GM20431 (cell line): ENCODE data around the gene ATG9A.
"Not testable (repeated sequence)": the region's sequence is repeated elsewhere in the genome, so short reads cannot be mapped to it uniquely, and the experiment has no call there.

Experiments
- in situ Hi-C: fragments of 300-500 bp; cut with MseI, MboI; formaldehyde crosslinking; loops from one replicate; pipeline ENCODE4 v1.15.0; 2020; ENCODE audit warnings: low sequenced_read_pairs; ENCODE audit not compliant: unreplicated experiment

The ATG9A gene

DNA sequence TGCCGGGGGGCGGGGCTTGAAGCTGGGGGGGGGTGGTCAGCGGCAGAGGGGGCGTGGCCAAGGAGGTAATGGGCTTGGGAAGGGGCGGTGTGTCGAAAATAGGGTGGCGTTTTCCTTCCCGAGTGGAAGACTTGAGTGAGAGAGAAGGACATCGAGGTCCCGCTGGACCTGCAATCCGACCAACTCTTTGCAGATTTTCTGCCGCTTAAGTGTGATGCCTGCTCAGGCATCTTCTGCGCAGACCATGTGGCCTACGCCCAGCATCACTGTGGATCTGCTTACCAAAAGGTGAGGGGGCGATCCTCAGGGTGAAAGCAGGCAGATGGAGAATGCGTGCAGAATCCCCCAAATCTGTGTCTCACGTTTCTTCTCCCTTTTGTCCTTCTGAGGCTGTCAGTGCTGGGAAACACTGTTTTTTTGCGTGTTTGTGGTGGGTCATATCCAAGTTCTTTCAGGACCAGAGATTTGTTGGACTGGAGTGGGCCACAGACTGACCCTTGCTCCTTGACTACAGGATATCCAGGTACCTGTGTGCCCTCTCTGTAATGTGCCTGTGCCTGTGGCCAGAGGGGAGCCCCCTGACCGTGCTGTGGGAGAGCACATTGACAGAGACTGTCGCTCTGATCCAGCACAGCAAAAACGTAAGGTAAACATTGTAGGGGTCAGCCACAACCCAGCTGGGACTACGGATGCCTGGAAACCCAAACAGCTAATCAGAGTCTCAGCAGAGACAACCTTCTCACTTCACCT is 22.1 kb downstream of the ATG9A start:
- in situ Hi-C loops = no loop called here

GRCh38 chr2:219206328-219207133 is 22.9 kb downstream of the ATG9A start, which contains the start of gene ZFAND2B:
Gene ZFAND2B, plus strand, starts transcription at chr2:219206782. Its CDS starts 206 bp downstream, at chr2:219206988.
- in situ Hi-C loops = no loop called here

DNA sequence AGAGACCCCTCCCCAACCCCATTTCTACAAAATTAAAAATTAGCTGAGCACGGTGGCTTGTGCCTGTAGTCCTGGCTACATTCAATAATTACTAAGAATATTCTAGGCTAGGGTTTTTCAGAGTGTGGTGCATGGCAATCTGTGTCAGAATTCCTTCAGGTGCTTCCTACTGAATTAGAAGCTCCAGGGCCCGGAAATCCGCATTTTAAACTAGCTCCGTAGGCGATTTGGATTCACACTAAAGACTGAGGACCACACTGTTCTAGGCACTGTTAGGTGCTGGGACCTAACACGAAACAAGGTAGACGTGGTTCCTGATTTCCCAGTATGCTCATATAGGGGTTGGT is 23.5 kb downstream of the ATG9A start:
- in situ Hi-C loops = no loop called here

GRCh38 chr2:219205165-219205538 is 24.3 kb downstream of the ATG9A start:
- in situ Hi-C loops = no loop called here

DNA sequence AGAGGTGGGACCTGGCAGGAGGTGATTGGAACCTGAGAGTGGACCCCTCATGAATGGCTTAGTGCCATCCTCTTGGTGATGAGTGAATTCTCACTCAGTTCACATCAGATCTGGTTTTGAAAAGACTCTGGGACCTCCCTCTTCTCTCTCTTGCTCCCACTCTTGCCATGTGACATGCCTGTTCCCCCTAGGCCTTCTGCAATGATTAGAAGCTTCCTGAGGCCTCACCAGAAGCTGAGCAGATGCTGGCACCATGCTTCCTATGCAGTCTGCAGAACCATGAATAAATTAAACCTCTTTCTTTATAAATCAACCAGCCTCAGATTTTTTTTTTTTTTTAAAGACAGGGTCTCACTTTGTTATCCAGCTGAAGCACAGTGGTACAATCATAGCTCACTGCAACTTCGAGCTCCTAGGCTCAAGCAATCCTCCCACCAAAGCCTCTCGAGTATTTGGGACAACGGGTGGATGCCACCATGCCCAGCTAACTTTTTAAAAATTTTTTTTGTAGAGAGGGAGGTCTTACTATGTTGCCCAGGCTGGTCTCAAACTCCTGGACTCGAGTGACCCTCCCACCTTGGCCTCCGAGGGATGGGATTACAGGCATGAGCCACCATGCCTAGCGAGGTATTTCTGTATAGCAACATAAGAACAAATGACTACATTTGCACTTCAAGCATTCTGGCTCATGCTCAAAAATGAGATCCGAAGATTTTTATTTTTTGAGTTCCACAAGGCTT is 24.8 kb downstream of the ATG9A start:
- in situ Hi-C loops = no loop called here

- in situ Hi-C loops = not testable (repeated sequence)
Measured at GRCh38 chr2:219201331-219201730, 28.1 kb downstream of the ATG9A start.

- in situ Hi-C loops = not testable (repeated sequence)
Measured at GRCh38 chr2:219200502-219201326, 28.7 kb downstream of the ATG9A start.

GRCh38 chr2:219199470-219200211 is 29.8 kb downstream of the ATG9A start:
- in situ Hi-C loops = no loop called here

- in situ Hi-C loops = no loop called here
Measured at GRCh38 chr2:219198974-219199373, 30.5 kb downstream of the ATG9A start.

GRCh38 chr2:219197388-219197787 is 32.0 kb downstream of the ATG9A start:
- in situ Hi-C loops = no loop called here

DNA sequence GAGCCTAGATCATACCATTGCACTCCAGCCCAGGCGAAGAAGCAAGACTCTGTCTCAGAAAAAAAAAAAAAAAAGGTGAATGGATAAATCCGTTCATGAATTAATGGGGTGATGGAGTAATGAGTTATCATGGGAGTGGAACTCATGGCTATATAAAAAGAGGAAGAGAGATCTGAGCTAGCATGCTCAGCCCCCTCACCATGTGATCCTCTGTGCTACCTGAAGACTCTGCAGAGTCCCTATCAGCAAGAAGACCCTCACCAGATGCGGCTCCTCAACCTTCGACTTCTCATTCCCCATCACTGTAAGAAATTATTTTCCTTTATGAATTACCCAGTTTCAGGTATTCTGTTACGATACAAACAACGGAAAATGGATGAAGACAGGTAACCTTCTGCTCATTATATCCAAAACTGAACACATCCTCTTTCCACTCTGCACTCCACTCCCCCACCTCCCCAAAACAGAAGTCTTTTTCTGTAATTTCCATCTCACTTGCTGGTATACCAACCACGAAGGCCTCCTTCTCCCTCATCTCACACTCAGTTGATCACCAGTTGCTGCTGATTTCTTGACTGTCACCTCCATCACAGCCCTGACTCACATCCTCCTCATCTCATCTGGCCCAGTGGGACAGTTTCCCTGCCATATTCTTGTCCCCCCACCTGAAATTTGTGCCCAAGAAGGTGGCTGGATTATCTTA is 42.5 kb downstream of the ATG9A start:
- in situ Hi-C loops = no loop called here

GRCh38 chr2:219184121-219184520 is 45.3 kb downstream of the ATG9A start:
- in situ Hi-C loops = no loop called here

- in situ Hi-C loops = no loop called here
Measured at GRCh38 chr2:219183151-219183772, 46.2 kb downstream of the ATG9A start.

GRCh38 chr2:219182331-219183150 is 46.9 kb downstream of the ATG9A start:
- in situ Hi-C loops = no loop called here

- in situ Hi-C loops = no loop called here
Measured at GRCh38 chr2:219181531-219181930, 47.9 kb downstream of the ATG9A start.

GRCh38 chr2:219180961-219181360 is 48.5 kb downstream of the ATG9A start:
- in situ Hi-C loops = no loop called here
